ENCODE results near the gene LCE7A.

GRCh38 chr1:152902636-152903035, 42.8 kb downstream of the LCE7A start:
- TF ChIP-seq CTCF (IDR thresholded peaks at IDR 0.05; ENCODE audit: low read depth, low read length, poor library complexity, severe bottlenecking): no peak
- no peak for TF ChIP-seq EZH2phosphoT487 (IDR thresholded peaks at IDR 0.05; ENCODE audit: borderline replicate concordance, low read length)

Measured in DOHH2 (cell line).